ENCODE measurements around the gene SLC39A11. TPM values are rescaled to one million over a fixed set of nuclear protein-coding genes. Genes with fewer than 3 reads are reported as not detected.
A peak's percentile ranks its signal among the peaks of the same experiment; 100 is the strongest.

Gene SLC39A11
- total RNA-seq, 1 donor from 2014 or later: 5.5 TPM

DNA sequence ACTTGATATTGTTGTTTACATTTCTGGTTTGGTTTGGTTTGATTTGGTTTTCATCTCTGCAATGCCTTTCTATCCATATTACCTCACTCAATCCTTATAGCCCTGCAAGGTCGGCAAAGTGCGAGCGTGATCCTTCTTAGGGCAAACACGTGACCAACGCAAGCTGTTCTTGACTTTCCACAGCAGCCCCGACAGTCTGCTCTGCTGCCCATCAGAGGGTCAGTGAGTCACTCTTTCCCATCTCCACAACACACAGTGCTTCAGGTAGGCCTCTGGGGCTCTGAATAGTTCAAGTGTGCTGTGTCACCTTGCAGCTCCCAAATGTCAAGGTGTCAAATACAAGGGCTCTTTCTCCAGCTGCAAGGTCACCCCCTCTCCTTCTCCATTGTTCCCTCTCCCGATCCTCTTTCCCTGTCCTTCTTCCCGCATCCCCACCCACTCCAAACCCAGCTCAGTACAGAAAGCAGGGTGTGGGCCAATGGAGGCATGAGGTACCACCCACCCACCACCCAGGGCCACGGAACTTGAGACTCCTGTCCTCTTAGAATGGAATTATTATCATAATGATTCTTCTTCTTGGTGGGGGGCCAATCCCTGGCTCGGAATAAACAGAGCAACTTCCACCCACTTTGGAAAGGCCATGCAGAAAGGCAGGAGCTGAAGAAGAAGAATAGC lies 139.7 kb downstream of the SLC39A11 start:
- no peaks in the 10 kb centered on the region for H3K9me3 ChIP-seq (ENCODE audit: low read depth)
- Mint-ChIP-seq H3K9me3 (no peaks in the 10 kb centered on the region), H3K27me3 (ENCODE audit: insufficient read depth, low read depth) (no peaks in the 10 kb centered on the region), H3K4me1 (peaks cover 41% of the 10 kb centered on the region), H3K27ac (no peak overlapping the region), H3K4me3 (no peak overlapping the region), H3K36me3 (no peaks in the 10 kb centered on the region)
- no peaks in the 10 kb centered on the region for H3F3A ChIP-seq (ENCODE audit: low read depth)
- no peak overlapping the region for H3K4me3 ChIP-seq
- H3K27me3 ChIP-seq: no peaks in the 10 kb centered on the region
- no peak for TF ChIP-seq EZH2 (IDR thresholded peaks at IDR 0.05)
- no peak for TF ChIP-seq CTCF (IDR thresholded peaks at IDR 0.05)
- TF ChIP-seq EZH2phosphoT487 (IDR thresholded peaks at IDR 0.05): no peak
- H3K27ac ChIP-seq: no peak overlapping the region
- no peaks in the 10 kb centered on the region for H3K36me3 ChIP-seq
- H3K4me1 ChIP-seq: no peaks in the 10 kb centered on the region
- H3K79me2 ChIP-seq (ENCODE audit: low read depth): no peaks in the 10 kb centered on the region
- H3K9ac ChIP-seq: no peak overlapping the region
- no peaks in the 10 kb centered on the region for H4K20me1 ChIP-seq (ENCODE audit: low read depth)
- DNase-seq (ENCODE audit: low spot score): no peak
- no peak overlapping the region for H3K4me2 ChIP-seq
- no peak overlapping the region for H2AFZ ChIP-seq (replicated peaks)

DNA sequence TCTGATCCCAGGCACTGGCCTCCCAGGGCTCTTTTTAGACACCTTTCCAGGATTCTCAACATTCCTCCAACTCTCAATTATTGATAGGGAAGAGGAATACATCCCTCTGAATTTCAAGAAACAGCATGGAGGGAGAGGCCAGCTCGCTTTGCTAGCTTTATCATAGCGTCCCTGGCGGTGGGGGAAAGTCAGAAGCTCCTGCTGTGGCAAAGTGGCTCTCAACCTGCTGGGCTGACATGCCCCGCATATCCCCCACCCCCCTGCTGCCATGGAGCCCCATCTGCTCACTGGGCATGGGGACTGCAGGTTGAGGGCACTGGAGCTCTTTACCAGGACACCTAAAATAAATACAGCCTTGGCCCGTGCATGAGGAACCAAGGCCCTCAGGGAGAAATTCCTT lies 140.3 kb downstream of the SLC39A11 start:
- no peaks in the 10 kb centered on the region for H3K27me3 Mint-ChIP-seq (ENCODE audit: insufficient read depth, low read depth)

GRCh38 chr17:72950242-72950931 lies 142.1 kb downstream of the SLC39A11 start:
- H3K27me3 Mint-ChIP-seq (ENCODE audit: insufficient read depth, low read depth): peaks cover 7% of the 10 kb centered on the region
- Histone ChIP-seq H3K27ac (no peak overlapping the region), H3K9ac (no peak overlapping the region), H3K4me1 (peaks cover 10% of the 10 kb centered on the region), H3K79me2 (ENCODE audit: low read depth) (no peaks in the 10 kb centered on the region), H3K36me3 (no peaks in the 10 kb centered on the region), H3K4me3 (no peak overlapping the region), H3K4me2 (no peak overlapping the region), H3K27me3 (no peaks in the 10 kb centered on the region), H3F3A (ENCODE audit: low read depth) (no peaks in the 10 kb centered on the region), H4K20me1 (ENCODE audit: low read depth) (no peaks in the 10 kb centered on the region), H2AFZ (replicated peaks) (no peak overlapping the region), H3K9me3 (ENCODE audit: low read depth) (no peaks in the 10 kb centered on the region)
- peaks cover 62% of the 10 kb centered on the region for H3K4me1 Mint-ChIP-seq
- H3K27ac Mint-ChIP-seq: no peak overlapping the region
- no peak for TF ChIP-seq EZH2phosphoT487 (IDR thresholded peaks at IDR 0.05)
- no peak for TF ChIP-seq EZH2 (IDR thresholded peaks at IDR 0.05)
- TF ChIP-seq CTCF (IDR thresholded peaks at IDR 0.05): no peak
- H3K9me3 Mint-ChIP-seq: no peaks in the 10 kb centered on the region
- no peak overlapping the region for H3K4me3 Mint-ChIP-seq
- no peaks in the 10 kb centered on the region for H3K36me3 Mint-ChIP-seq
- DNase-seq (ENCODE audit: low spot score): no peak

More for the DNA sequence above, 140.3 kb downstream of the SLC39A11 start:
- Mint-ChIP-seq H3K9me3 (no peaks in the 10 kb centered on the region), H3K27ac (no peak overlapping the region), H3K4me3 (no peak overlapping the region), H3K36me3 (no peaks in the 10 kb centered on the region), H3K4me1 (peaks cover 43% of the 10 kb centered on the region)
- no peak overlapping the region for H3K9ac ChIP-seq
- no peak overlapping the region for H3K4me3 ChIP-seq
- peak; percentile 40 for TF ChIP-seq CTCF (IDR thresholded peaks at IDR 0.05)
- TF ChIP-seq EZH2 (IDR thresholded peaks at IDR 0.05): no peak
- H3K79me2 ChIP-seq (ENCODE audit: low read depth): no peaks in the 10 kb centered on the region
- no peaks in the 10 kb centered on the region for H3K4me1 ChIP-seq
- H3K27ac ChIP-seq: no peak overlapping the region
- H3F3A ChIP-seq (ENCODE audit: low read depth): no peaks in the 10 kb centered on the region
- no peaks in the 10 kb centered on the region for H3K9me3 ChIP-seq (ENCODE audit: low read depth)
- no peak overlapping the region for H2AFZ ChIP-seq (replicated peaks)
- H3K4me2 ChIP-seq: no peak overlapping the region
- no peak for DNase-seq (ENCODE audit: low spot score)
- H3K27me3 ChIP-seq: no peaks in the 10 kb centered on the region
- no peaks in the 10 kb centered on the region for H4K20me1 ChIP-seq (ENCODE audit: low read depth)
- no peaks in the 10 kb centered on the region for H3K36me3 ChIP-seq
